MCF 10A (cell line): ENCODE results near the gene SPCS2. TPM values are rescaled to one million over a fixed set of nuclear protein-coding genes. Genes with fewer than 3 reads are reported as not detected.
A peak's percentile ranks its signal among the peaks of the same experiment; 100 is the strongest.

Source experiments
- BruUV-seq: library from RNA; stranded (reverse); fragments of 400-500 nt; replicated peaks from 2 replicates; lab custom pipeline; 2021; lab: Mats Ljungman, UMichigan
- CTCF ChIA-PET: fragments of 300-600 bp; sonication (Branson Sonifier 250); formaldehyde crosslinking; extraction: SDS; loops from one replicate; lab custom pipeline; 2021; ENCODE audit warnings: antibody characterized with exemption, inconsistent platforms; lab: Yijun Ruan, JAX
- POLR2A ChIA-PET: fragments of 300-600, 350-650 bp; sonication (Branson Sonifier 250); formaldehyde crosslinking; extraction: SDS; loops from one replicate; lab custom pipeline; 2020; ENCODE audit warnings: antibody characterized with exemption, inconsistent platforms; lab: Yijun Ruan, JAX
- DNase-seq: peaks from one replicate; pipeline ENCODE4 v3.0.0-alpha.2; 2018; ENCODE audit not compliant: unreplicated experiment
- H3K27ac Mint-ChIP-seq: one replicate; pipeline ENCODE4 v1.8.0; 2022; ENCODE audit warnings: mild to moderate bottlenecking, low read depth, mixed read lengths; ENCODE audit not compliant: unreplicated experiment
- H3K27me3 Mint-ChIP-seq: one replicate; pipeline ENCODE4 v1.8.0; 2022; ENCODE audit warnings: mixed read lengths; ENCODE audit not compliant: insufficient read depth, unreplicated experiment
- H3K36me3 Mint-ChIP-seq: one replicate; pipeline ENCODE4 v1.8.0; 2022; ENCODE audit warnings: mild to moderate bottlenecking, moderate library complexity, mixed read lengths; ENCODE audit not compliant: insufficient read depth, unreplicated experiment
- H3K4me1 Mint-ChIP-seq: one replicate; pipeline ENCODE4 v1.8.0; 2022; ENCODE audit warnings: mixed read lengths; ENCODE audit not compliant: insufficient read depth, unreplicated experiment
- H3K4me3 Mint-ChIP-seq: one replicate; pipeline ENCODE4 v1.8.0; 2022; ENCODE audit warnings: mild to moderate bottlenecking, moderate library complexity, mixed read lengths; ENCODE audit not compliant: unreplicated experiment
- H3K9me3 Mint-ChIP-seq: one replicate; pipeline ENCODE4 v1.8.0; 2022; ENCODE audit warnings: mixed read lengths; ENCODE audit not compliant: unreplicated experiment
- CTCF ChIP-seq: fragments of 200-600 bp; IDR thresholded peaks from one replicate; pipeline ENCODE4 v1.8.0; 2022; ENCODE audit warnings: antibody characterized with exemption, mild to moderate bottlenecking; ENCODE audit not compliant: unreplicated experiment
- intact Hi-C: fragments of 100-400 bp; cut with micrococcal nuclease; formaldehyde crosslinking; loops from 2 replicates; pipeline ENCODE4 v1.14.1; 2022
- total RNA-seq: library from RNA; stranded (reverse); gene quantifications from 2 replicates; pipeline ENCODE4 v1.2.3, GENCODE V29; 2022

The SPCS2 gene
- total RNA-seq, 1 experiment from 2014 or later, result 198 TPM

GRCh38 chr11:75022296-75022695 lies 73.2 kb downstream of the SPCS2 start:
- no peak overlapping the region for H3K4me3 Mint-ChIP-seq
- H3K27ac Mint-ChIP-seq, result no peak overlapping the region
- H3K27me3 Mint-ChIP-seq, result no peaks in the 10 kb centered on the region
- no TSS peak for BruUV-seq
- ChIA-PET CTCF (interaction anchor here (0.5 to 6.6 kb wide), 39 partner anchors 8 to 357 kb away, joined by 3 to 89 read pairs (median 5); no protein-coding TSS in a partner anchor), POLR2A (interaction anchor here (0.7 to 1.5 kb wide), 3 partner anchors 8 to 1919 kb away, joined by 3 to 4 read pairs (median 3); partner anchors contain the start of gene SPCS2)
- TF ChIP-seq CTCF, result no peak
- peaks cover 7% of the 10 kb centered on the region for H3K9me3 Mint-ChIP-seq
- intact Hi-C loops, result loop anchor here (1.0 kb wide), 1 partner anchor 121 kb away; no protein-coding TSS in a partner anchor
- no peak for DNase-seq
- no peaks in the 10 kb centered on the region for H3K4me1 Mint-ChIP-seq
- no peaks in the 10 kb centered on the region for H3K36me3 Mint-ChIP-seq

GRCh38 chr11:75022759-75023396 lies 73.8 kb downstream of the SPCS2 start:
- H3K9me3 Mint-ChIP-seq, result peaks cover 7% of the 10 kb centered on the region
- POLR2A ChIA-PET, result interaction anchor here (1.2 to 1.5 kb wide), 3 partner anchors 8 to 93 kb away, joined by 3 to 5 read pairs (median 4); partner anchors contain the start of gene SPCS2
- H3K27ac Mint-ChIP-seq, result no peak overlapping the region
- intact Hi-C loops, result loop anchor here (1.0 kb wide), 5 partner anchors 117 to 248 kb away; no protein-coding TSS in a partner anchor
- no TSS peak for BruUV-seq
- TF ChIP-seq CTCF, result peak; percentile 97
- no peak overlapping the region for H3K4me3 Mint-ChIP-seq
- peaks cover 2% of the 10 kb centered on the region for H3K27me3 Mint-ChIP-seq
- H3K36me3 Mint-ChIP-seq, result no peaks in the 10 kb centered on the region
- no peaks in the 10 kb centered on the region for H3K4me1 Mint-ChIP-seq
- peak; percentile 76 for DNase-seq
- CTCF ChIA-PET, result interaction anchor here (0.5 to 6.6 kb wide), 45 partner anchors 9 to 356 kb away, joined by 3 to 89 read pairs (median 5); no protein-coding TSS in a partner anchor

GRCh38 chr11:75023446-75024067 lies 74.5 kb downstream of the SPCS2 start:
- Mint-ChIP-seq H3K27ac (no peak overlapping the region), H3K4me1 (no peaks in the 10 kb centered on the region), H3K36me3 (no peaks in the 10 kb centered on the region), H3K4me3 (no peak overlapping the region), H3K27me3 (peaks cover 9% of the 10 kb centered on the region), H3K9me3 (peaks cover 4% of the 10 kb centered on the region)
- no peak for DNase-seq
- no TSS peak for BruUV-seq
- ChIA-PET POLR2A (interaction anchor here (1.2 to 1.5 kb wide), 2 partner anchors 9 to 94 kb away, joined by 4 to 5 read pairs; no protein-coding TSS in a partner anchor), CTCF (interaction anchor here (0.6 to 6.6 kb wide), 32 partner anchors 8 to 250 kb away, joined by 3 to 89 read pairs (median 5); no protein-coding TSS in a partner anchor)
- intact Hi-C loops, result loop anchor here (1.0 kb wide), 4 partner anchors 117 to 248 kb away; no protein-coding TSS in a partner anchor
- TF ChIP-seq CTCF, result no peak

GRCh38 chr11:75024068-75024449 lies 75.0 kb downstream of the SPCS2 start:
- no peaks in the 10 kb centered on the region for H3K4me1 Mint-ChIP-seq
- H3K27ac Mint-ChIP-seq, result no peak overlapping the region
- no peak for DNase-seq
- CTCF ChIA-PET, result interaction anchor here (0.6 to 6.6 kb wide), 19 partner anchors 8 to 250 kb away, joined by 3 to 89 read pairs (median 4); no protein-coding TSS in a partner anchor
- TF ChIP-seq CTCF, result no peak
- POLR2A ChIA-PET, result interaction anchor here (1.2 kb wide), 1 partner anchor 94 kb away, joined by 5 read pairs; no protein-coding TSS in a partner anchor
- no peak overlapping the region for H3K4me3 Mint-ChIP-seq
- H3K36me3 Mint-ChIP-seq, result no peaks in the 10 kb centered on the region
- intact Hi-C loops, result no loop called here
- no peaks in the 10 kb centered on the region for H3K9me3 Mint-ChIP-seq
- peaks cover 13% of the 10 kb centered on the region for H3K27me3 Mint-ChIP-seq
- no TSS peak for BruUV-seq
